GM19452 (cell line): ENCODE measurements around the gene DIAPH2.
A peak's percentile ranks its signal among the peaks of the same experiment; 100 is the strongest.

Experiments
- ATAC-seq: cut with Tn5 transposase; IDR thresholded peaks from one replicate; pipeline ENCODE4 v1.9.1; 2021; ENCODE audit not compliant: unreplicated experiment

DIAPH2 gene

GRCh38 chrX:97446298-97446882, 761.7 kb downstream of the DIAPH2 start:
- no peak for ATAC-seq

GRCh38 chrX:97447306-97447705, 762.7 kb downstream of the DIAPH2 start:
- no peak for ATAC-seq

DNA sequence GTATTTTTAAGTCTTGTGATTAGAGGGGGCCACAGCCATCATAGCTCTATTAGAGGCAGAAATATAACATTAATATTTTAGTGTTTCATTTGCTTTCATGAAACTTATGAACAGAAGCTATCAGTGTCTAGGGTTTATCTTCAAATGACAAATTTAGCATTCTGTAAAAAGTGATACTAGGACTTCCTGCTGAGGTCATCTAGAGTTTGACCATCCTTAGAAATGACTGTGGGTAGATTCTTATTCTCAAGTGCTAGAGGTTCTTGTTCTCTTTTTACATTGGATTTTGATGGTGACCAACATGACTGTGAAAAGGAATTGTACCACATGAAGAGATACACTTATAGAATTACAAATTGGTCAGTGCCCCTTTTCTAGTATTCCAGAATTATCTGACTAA, 767.6 kb downstream of the DIAPH2 start:
- ATAC-seq, result no peak

DNA sequence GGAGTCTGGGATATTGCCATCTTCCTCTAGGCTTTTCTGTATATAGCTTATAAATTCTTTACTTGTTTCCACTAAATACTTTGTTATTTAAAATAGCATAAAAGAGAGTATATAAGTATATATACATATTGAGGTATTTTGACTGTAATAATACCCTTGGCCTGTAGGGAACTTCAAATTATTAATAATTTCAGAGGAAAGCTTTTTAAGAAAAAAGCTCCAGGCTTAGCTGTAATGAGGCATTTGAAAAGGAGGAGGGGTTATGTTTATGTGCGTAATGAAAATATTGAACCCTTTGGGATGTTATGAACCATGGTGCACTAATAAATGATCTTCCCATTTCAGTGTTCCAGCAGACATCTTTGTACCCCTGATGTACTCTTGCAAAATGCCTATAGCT, 777.1 kb downstream of the DIAPH2 start:
- ATAC-seq, result no peak

- no peak for ATAC-seq
Observed at GRCh38 chrX:97471071-97471470, 786.4 kb downstream of the DIAPH2 start.

- ATAC-seq, result no peak
Observed at GRCh38 chrX:97474933-97475332, 790.3 kb downstream of the DIAPH2 start.

DNA sequence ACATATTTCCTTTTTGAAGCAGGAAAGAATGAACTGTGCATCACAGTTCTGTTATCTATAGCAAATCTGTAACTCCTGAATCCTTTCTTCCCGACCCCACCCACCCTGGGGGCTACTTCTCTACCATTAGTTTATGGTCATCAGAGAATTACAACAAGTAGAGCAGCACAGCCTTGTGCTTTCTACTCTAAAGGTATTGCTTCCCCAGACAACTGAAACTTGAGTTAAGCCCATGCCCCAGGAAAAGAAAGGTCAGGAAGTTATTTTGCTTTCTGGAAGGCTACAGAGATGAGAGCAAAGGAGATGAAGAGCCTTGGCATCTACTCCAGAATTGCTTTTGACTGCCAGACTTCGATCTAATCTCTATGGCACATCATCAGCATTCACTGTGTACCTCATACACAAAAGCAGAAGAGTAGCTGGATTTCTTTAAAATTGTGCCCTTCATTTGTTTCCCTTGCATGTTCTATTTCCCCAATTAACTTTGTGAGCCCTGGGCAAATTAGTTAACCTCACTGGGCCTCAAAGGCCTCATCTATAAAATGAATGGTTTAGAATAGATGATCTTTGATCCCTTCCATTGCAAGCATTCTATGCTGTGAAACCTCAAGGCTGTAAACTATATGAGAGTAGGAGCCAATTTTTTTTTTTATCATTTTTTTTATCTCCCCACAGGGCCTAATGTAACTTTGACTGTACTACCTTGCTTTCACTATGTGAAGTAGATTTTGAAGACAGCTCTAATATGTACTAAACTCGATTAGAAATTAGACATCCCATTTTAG, 794.7 kb downstream of the DIAPH2 start:
- ATAC-seq, result no peak

GRCh38 chrX:97481228-97481627, 796.6 kb downstream of the DIAPH2 start:
- ATAC-seq, result no peak

GRCh38 chrX:97482666-97483300, 798.1 kb downstream of the DIAPH2 start:
- no peak for ATAC-seq

GRCh38 chrX:97490656-97491055, 806.0 kb downstream of the DIAPH2 start:
- ATAC-seq, result no peak

- peak; percentile 97 for ATAC-seq
Observed at GRCh38 chrX:97494756-97495372, 810.2 kb downstream of the DIAPH2 start.

- no peak for ATAC-seq
Observed at GRCh38 chrX:97498093-97498492, 813.5 kb downstream of the DIAPH2 start.

GRCh38 chrX:97504431-97504830, 819.8 kb downstream of the DIAPH2 start:
- ATAC-seq, result no peak

DNA sequence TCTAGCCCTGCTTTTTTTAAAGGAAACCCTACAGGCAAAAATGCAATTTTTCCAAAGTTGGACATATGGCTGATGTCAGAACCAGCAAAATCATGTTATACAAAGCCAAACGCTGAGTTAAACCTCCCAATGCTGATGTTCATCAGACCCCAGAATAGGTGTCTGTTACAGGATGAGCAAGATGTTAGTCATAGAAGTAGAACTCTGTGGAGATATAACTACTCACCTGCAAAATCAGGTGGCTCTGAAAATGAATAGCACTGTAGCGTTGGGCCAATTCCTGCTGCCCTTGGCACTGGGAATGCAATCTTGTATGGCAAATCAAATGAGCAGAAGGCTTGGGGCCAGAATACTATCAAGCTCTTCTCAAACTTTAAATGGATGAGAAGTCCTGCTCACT, 833.1 kb downstream of the DIAPH2 start:
- ATAC-seq, result no peak

DNA sequence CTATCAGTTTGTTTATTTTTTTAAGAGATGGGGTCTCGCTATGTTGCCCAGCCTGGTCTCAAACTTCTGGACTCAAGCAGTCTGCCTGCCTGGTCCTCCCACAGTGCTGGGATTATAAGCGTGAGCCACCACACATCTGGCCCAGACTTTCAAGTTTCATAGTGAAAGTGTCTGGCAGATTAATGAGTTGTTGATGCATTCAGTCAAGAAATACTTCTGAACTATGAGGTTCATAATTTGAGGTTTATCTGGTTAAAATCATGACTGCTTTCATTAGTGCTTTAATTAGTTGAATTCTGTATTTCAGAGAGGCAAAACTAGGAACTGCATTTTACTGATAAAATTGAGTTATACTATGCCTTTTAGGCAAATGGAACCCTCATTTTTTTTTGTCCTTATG, 837.7 kb downstream of the DIAPH2 start:
- no peak for ATAC-seq

DNA sequence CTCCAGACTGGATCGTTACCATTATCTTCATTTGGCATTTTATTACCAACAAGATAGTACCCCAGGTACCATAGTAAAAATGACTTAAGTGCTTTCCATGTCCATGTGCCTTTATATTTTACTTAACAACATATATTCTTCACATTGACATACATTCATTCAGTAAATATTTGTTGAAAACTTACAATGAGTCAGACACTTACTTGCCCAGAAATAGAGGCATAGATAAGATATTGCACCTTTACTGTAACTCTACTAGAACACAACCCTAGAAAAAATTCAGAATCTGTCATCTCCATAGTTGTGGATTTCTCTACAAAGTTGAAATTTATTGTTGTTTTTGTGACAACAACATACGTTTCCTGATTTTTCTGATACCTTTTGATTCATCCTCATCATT, 839.7 kb downstream of the DIAPH2 start:
- ATAC-seq, result no peak

DNA sequence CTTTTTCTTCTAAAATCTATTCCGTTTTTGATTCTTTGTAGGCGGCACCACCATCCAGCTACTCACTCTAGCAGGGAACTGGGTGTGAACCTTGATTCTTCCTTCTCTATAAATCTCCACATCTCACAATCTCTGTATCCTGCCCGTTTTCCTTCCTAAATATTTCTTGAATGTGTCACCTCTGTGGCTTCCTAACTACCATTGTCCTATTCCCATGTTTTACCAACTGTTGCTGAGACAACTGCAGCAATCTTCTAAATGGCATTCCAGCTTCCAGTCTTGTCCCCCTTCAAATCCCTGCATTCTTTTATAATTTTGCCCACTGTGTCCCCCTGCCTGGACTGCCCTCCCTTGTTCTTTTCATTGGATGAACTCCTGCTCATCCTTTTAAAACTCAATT, 840.4 kb downstream of the DIAPH2 start:
- ATAC-seq, result no peak

DNA sequence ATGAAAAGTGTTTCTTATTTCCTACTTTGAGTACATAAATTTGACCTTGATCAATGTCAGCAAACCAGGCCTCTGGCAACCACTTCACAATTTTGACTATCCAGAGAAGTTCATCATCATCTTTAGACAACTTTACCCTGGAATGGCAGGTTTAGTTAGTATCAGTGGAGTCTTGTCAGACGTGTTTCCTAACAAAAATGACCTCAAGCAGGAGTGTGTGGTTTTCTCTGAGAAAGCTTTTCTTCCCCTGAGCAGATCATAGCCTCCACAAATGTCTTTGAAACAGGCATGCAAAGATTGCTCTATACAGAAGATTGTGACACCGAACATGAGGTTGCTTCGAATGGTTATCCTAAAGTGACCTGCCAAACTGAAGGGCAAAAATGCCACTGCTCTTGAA, 841.3 kb downstream of the DIAPH2 start:
- ATAC-seq, result no peak

- no peak for ATAC-seq
Observed at GRCh38 chrX:97527725-97528124, 843.1 kb downstream of the DIAPH2 start.

DNA sequence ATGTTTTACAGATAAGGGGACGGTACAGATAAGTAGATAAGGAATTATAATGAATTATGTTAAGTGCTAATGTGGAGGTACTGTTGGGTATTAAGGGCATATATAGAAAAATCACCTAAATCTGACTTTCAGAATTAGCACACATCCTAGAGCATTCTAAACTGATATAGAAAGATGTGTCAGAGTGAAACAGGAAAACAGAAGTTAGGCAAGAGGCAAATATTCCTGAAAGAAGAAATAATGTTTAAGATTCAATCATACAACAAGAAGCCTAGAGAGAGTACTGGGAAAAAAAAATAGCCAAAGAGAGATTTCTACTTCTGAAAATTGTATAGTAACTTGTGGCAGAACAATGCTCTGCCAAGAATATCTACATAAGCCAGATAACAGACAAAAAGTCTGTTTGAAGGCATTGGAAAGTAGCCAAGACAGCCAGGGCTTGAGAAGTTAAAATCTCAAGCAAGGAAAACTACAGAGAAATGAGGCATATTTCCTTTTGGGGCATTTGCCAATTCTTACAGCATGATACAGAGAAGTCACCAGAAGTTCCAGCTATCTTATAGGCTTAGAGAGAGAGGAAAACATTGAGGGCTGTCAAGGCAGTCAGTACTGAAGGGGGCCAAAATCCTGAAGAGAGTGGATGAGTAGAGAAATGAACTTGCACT, 845.0 kb downstream of the DIAPH2 start:
- ATAC-seq, result no peak

DNA sequence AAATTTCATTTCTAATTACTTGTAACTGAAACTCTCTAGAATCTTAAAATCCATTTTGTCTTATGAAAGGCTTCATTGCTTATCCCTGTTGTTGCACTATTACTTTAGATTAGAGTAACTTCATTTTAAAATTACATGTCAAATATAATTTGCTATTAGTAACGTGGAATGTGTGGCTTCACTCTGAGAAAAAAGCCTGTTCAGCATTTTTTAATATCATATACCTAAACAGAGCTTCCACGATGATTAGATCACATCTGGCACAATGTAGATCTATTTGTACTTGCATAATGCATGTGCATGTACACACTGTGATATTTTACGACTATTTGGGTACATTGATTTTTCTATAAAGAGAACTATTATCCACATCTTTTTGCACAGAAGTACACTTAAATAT, 847.2 kb downstream of the DIAPH2 start:
- ATAC-seq, result no peak
